ENCODE results near the gene DAAM2. TPM values are rescaled to one million over a fixed set of nuclear protein-coding genes. Genes with fewer than 3 reads are reported as not detected.

Gene DAAM2
- total and polyA plus RNA-seq, 2 donors (not counting 3 experiments of a cell fraction or from before 2014, with no cell fraction given), result 0.42 to 0.44 TPM

DNA sequence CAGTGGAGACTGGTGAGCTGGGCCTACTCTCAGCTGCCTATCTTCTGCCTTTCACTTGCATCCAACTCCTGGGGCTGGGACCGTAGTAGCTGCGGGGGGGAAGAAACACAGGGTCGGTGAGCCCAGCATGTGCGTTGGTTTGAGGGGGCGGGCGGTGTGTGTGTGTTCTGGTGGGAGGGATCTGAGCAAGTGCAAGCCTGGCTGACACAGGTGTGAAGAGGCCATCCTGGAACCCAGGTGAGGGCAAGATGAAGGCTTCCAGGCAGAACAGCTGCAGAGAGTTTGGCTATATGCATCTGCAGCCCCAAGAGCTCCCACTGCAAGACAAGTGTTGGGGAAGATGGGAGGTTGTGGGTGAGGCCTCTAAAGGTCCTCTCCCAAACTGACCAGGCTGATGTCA lies 111.5 kb downstream of the DAAM2 start:
- H3K27ac ChIP-seq (ENCODE audit: insufficient read depth, low read depth, low read length), result no peak overlapping the region
- peaks cover 0 to under 1% of the 10 kb centered on the region in 2 experiments for H3K27me3 ChIP-seq (ENCODE audit: control insufficient read depth in 2 of 2, insufficient read depth in 2 of 2, low read length in 2 of 2)
- no peaks in the 10 kb centered on the region for H3K9me3 ChIP-seq (replicated peaks; ENCODE audit: control insufficient read depth, insufficient read depth, low read length)
- H3K9ac ChIP-seq (replicated peaks; ENCODE audit: extremely low read depth, insufficient read depth, low read length), result no peak overlapping the region
- ChIA-PET POLR2A (no interaction called here), CTCF (interaction anchor here (0.7 to 2.3 kb wide), 5 partner anchors 8 to 406 kb away, joined by 3 to 9 read pairs (median 3); no protein-coding TSS in a partner anchor)
- H3K36me3 ChIP-seq (ENCODE audit: control insufficient read depth in 2 of 2, extremely low read depth in 1 of 2, insufficient read depth in 2 of 2, low read length in 2 of 2), result peaks cover 0 to 6% of the 10 kb centered on the region in 2 experiments
- intact Hi-C loops (cut with micrococcal nuclease) (no loop called here), dilution Hi-C loops (cut with MboI; ENCODE audit: extremely low pct_ligation_motif_present, low sequenced_read_pairs) (no loop called here)
- no TSS peak for BruUV-seq (replicated peaks)
- H2AFZ ChIP-seq (ENCODE audit: low read depth, low read length), result no peak overlapping the region
- no peak overlapping the region for H3K4me3 ChIP-seq (replicated peaks in 1 of 3; ENCODE audit: insufficient read depth in 1 of 3, low read depth in 1 of 3, low read length in 3 of 3)
- no peak overlapping the region for H3K4me2 ChIP-seq (ENCODE audit: insufficient read depth, low read length)
- no peaks in the 10 kb centered on the region for H3K9me1 ChIP-seq (replicated peaks; ENCODE audit: control insufficient read depth, extremely low read depth, insufficient read depth, low read length)
- no peaks in the 10 kb centered on the region for H3K79me2 ChIP-seq (ENCODE audit: control insufficient read depth, insufficient read depth, low read length)
- FAIRE-seq (no peak), DNase-seq (ENCODE audit: low read depth, low spot score) (no peak)
- TF ChIP-seq GATA2 (IDR thresholded peaks at IDR 0.05; ENCODE audit: insufficient read depth, insufficient read length, low read depth, low read length), result no peak
- TF ChIP-seq POLR2AphosphoS5 (IDR thresholded peaks at IDR 0.05; ENCODE audit: insufficient read depth, low read depth, low read length), result no peak
- TF ChIP-seq, protein P1, sequence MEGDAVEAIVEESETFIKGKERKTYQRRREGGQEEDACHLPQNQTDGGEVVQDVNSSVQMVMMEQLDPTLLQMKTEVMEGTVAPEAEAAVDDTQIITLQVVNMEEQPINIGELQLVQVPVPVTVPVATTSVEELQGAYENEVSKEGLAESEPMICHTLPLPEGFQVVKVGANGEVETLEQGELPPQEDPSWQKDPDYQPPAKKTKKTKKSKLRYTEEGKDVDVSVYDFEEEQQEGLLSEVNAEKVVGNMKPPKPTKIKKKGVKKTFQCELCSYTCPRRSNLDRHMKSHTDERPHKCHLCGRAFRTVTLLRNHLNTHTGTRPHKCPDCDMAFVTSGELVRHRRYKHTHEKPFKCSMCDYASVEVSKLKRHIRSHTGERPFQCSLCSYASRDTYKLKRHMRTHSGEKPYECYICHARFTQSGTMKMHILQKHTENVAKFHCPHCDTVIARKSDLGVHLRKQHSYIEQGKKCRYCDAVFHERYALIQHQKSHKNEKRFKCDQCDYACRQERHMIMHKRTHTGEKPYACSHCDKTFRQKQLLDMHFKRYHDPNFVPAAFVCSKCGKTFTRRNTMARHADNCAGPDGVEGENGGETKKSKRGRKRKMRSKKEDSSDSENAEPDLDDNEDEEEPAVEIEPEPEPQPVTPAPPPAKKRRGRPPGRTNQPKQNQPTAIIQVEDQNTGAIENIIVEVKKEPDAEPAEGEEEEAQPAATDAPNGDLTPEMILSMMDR (IDR thresholded peaks at IDR 0.05; ENCODE audit: extremely low read depth in 1 of 2, insufficient read depth in 1 of 2, low read depth in 1 of 2, low read length in 2 of 2), result no peak
- no peak for TF ChIP-seq MYC (IDR thresholded peaks at IDR 0.05; ENCODE audit: low read depth, low read length)
- no peak for TF ChIP-seq POLR2A (IDR thresholded peaks at IDR 0.05; ENCODE audit: low read depth, low read length)
- TF ChIP-seq JUN (IDR thresholded peaks at IDR 0.05; ENCODE audit: borderline replicate concordance, insufficient read depth, insufficient read length, low read depth), result no peak
- no peak for TF ChIP-seq FOS (IDR thresholded peaks at IDR 0.05; ENCODE audit: borderline replicate concordance, insufficient read depth, low read length)
- TF ChIP-seq EZH2 (IDR thresholded peaks at IDR 0.05; ENCODE audit: borderline replicate concordance, low read depth, low read length, severe bottlenecking), result no peak
- TF ChIP-seq, protein P2, sequence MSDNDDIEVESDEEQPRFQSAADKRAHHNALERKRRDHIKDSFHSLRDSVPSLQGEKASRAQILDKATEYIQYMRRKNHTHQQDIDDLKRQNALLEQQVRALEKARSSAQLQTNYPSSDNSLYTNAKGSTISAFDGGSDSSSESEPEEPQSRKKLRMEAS (IDR thresholded peaks at IDR 0.05; ENCODE audit: insufficient read depth, insufficient read length), result no peak
- no peaks in the 10 kb centered on the region for H3K4me1 ChIP-seq (ENCODE audit: control insufficient read depth, extremely low read depth, insufficient read depth, low read length)
- no peaks in the 10 kb centered on the region for H4K20me1 ChIP-seq (replicated peaks; ENCODE audit: control insufficient read depth, extremely low read depth, insufficient read depth, low read length)
